ENCODE results near the gene ACKR1. TPM values are rescaled to one million over a fixed set of nuclear protein-coding genes. Genes with fewer than 3 reads are reported as not detected.

Gene ACKR1
- total and polyA plus RNA-seq, 2 of the 13 experiments (the other 11 are each of a cell fraction or from before 2014, with no cell fraction given) = not detected

GRCh38 chr1:159197561-159198557 is 6.8 kb upstream of the ACKR1 start (continued):
- TF ChIP-seq CEBPZ (IDR thresholded peaks at IDR 0.05; ENCODE audit: low read length) = no peak
- TF ChIP-seq MXD3 (CRISPR knock-in tag; IDR thresholded peaks at IDR 0.05) = no peak
- TF ChIP-seq NR2F6 (IDR thresholded peaks at IDR 0.05) = no peak
- TF ChIP-seq NR2F6 (CRISPR knock-in tag; IDR thresholded peaks at IDR 0.05) = no peak
- TF ChIP-seq SMC3 (IDR thresholded peaks at IDR 0.05; ENCODE audit: low read length) = peak; percentile 68
- no peak for TF ChIP-seq FOSL1 (CRISPR knock-in tag; IDR thresholded peaks at IDR 0.05; ENCODE audit: borderline replicate concordance)
- TF ChIP-seq KLF11 (CRISPR knock-in tag; IDR thresholded peaks at IDR 0.05) = no peak
- no peak for TF ChIP-seq ETV6 (CRISPR knock-in tag; conservative IDR thresholded peaks at IDR 0.05)
- TF ChIP-seq ZNF574 (CRISPR knock-in tag; IDR thresholded peaks at IDR 0.05) = 0 out of 2 replicates have a peak, but pooled peaks have one; percentile 19
- TF ChIP-seq MAZ (IDR thresholded peaks at IDR 0.05; ENCODE audit: borderline replicate concordance, low read depth, low read length) = no peak
- no peak for TF ChIP-seq MAZ (CRISPR knock-in tag; IDR thresholded peaks at IDR 0.05; ENCODE audit: low read depth)
- TF ChIP-seq ZNF407 (CRISPR knock-in tag; IDR thresholded peaks at IDR 0.05; ENCODE audit: not compliant biosample characterization) = no peak
- TF ChIP-seq ARID2 (CRISPR knock-in tag; IDR thresholded peaks at IDR 0.05; ENCODE audit: borderline replicate concordance) = no peak

Data from HepG2 (cell line).